IMR-90 (cell line): ENCODE measurements around the gene CSNK2A3. TPM values are rescaled to one million over a fixed set of nuclear protein-coding genes. Genes with fewer than 3 reads are reported as not detected.
A peak's percentile ranks its signal among the peaks of the same experiment; 100 is the strongest.

ENCODE experiments used
- ATAC-seq: fragments of 200-7000 bp; cut with Tn5 transposase; 2 replicates; pipeline ENCODE4 v1.9.1; 2020; ENCODE audit warnings: low read depth, mild to moderate bottlenecking, moderate library complexity
- BruUV-seq: library from RNA; stranded (reverse); fragments of 400-500 nt; replicated peaks from 2 replicates; lab custom pipeline; 2021; lab: Mats Ljungman, UMichigan
- CTCF ChIA-PET: fragments of 300-600 bp; formaldehyde crosslinking; extraction: SDS; loops from one replicate; lab custom pipeline; 2021; ENCODE audit warnings: antibody characterized with exemption; lab: Yijun Ruan, JAX
- POLR2A ChIA-PET: fragments of 300-600 bp; sonication (Branson Sonifier 250); formaldehyde crosslinking; loops from one replicate; lab custom pipeline; 2022; ENCODE audit warnings: antibody characterized with exemption; ENCODE audit not compliant: unreplicated experiment; lab: Charles Lee
- DNase-seq: peaks from one replicate; pipeline ENCODE4 v3.0.0; 2013
- H2AFZ ChIP-seq: replicated peaks from 2 replicates; pipeline ENCODE3; 2013; ENCODE audit warnings: low read length, mild to moderate bottlenecking; ENCODE audit not compliant: poor library complexity
- H2AK5ac ChIP-seq: 2 replicates; pipeline ENCODE4 v1.6.1; 2013; ENCODE audit warnings: low read depth, low read length, inconsistent platforms
- H2AK9ac ChIP-seq: replicated peaks from 2 replicates; pipeline ENCODE3; 2013; ENCODE audit warnings: mild to moderate bottlenecking, low read depth, low read length, moderate library complexity; ENCODE audit not compliant: poor library complexity
- H2BK120ac ChIP-seq: 2 replicates; pipeline ENCODE4 v1.6.1; 2013; ENCODE audit warnings: low read depth, low read length, inconsistent platforms
- H2BK15ac ChIP-seq: 3 replicates; pipeline ENCODE4 v1.6.1; 2013; ENCODE audit warnings: low read depth, low read length, inconsistent platforms
- H2BK20ac ChIP-seq: 2 replicates; pipeline ENCODE4 v1.6.1; 2013; ENCODE audit warnings: low read depth, mild to moderate bottlenecking, inconsistent platforms, low read length, moderate library complexity
- H2BK5ac ChIP-seq: 2 replicates; pipeline ENCODE4 v1.6.1; 2013; ENCODE audit warnings: mild to moderate bottlenecking, low read depth, low read length, inconsistent platforms; ENCODE audit not compliant: poor library complexity, severe bottlenecking
- H3K14ac ChIP-seq: replicated peaks from 2 replicates; pipeline ENCODE4 v1.6.1; 2013; ENCODE audit warnings: low read depth, low read length, inconsistent platforms
- H3K18ac ChIP-seq: 2 replicates; pipeline ENCODE4 v1.6.1; 2013; ENCODE audit warnings: low read depth, low read length, control low read depth
- H3K23ac ChIP-seq: 2 replicates; pipeline ENCODE4 v1.6.1; 2013; ENCODE audit warnings: low read depth, low read length, inconsistent platforms
- H3K27ac ChIP-seq: 2 replicates; pipeline ENCODE4 v1.5.1; 2013; ENCODE audit warnings: mild to moderate bottlenecking, control low read depth, low read length; ENCODE audit not compliant: insufficient read depth
- H3K27me3 ChIP-seq: 2 replicates; pipeline ENCODE4 v1.6.1; 2013; ENCODE audit warnings: low read length; ENCODE audit not compliant: control insufficient read depth, insufficient read depth
- H3K36me3 ChIP-seq: 2 replicates; pipeline ENCODE4 v1.6.1; 2013; ENCODE audit warnings: low read length, mixed read lengths; ENCODE audit not compliant: control insufficient read depth, insufficient read depth
- H3K4ac ChIP-seq: 2 replicates; pipeline ENCODE4 v1.6.1; 2013; ENCODE audit warnings: low read depth, low read length, inconsistent platforms
- H3K4me1 ChIP-seq: 2 replicates; pipeline ENCODE4 v1.6.1; 2013; ENCODE audit warnings: low read length, mixed read lengths; ENCODE audit not compliant: control insufficient read depth, insufficient read depth
- H3K4me2 ChIP-seq: 2 replicates; pipeline ENCODE4 v1.6.1; 2013; ENCODE audit warnings: low read depth, mild to moderate bottlenecking, control low read depth, low read length, moderate library complexity
- H3K4me3 ChIP-seq: 2 replicates; pipeline ENCODE4 v1.5.1; 2013; ENCODE audit warnings: low read depth, mild to moderate bottlenecking, control low read depth, low read length, moderate library complexity; ENCODE audit not compliant: insufficient read depth
- H3K56ac ChIP-seq: 2 replicates; pipeline ENCODE4 v1.6.1; 2013; ENCODE audit warnings: low read length, inconsistent platforms; ENCODE audit not compliant: insufficient read depth; ENCODE audit errors: extremely low read depth
- H3K79me1 ChIP-seq, 2 experiments: 2 replicates each; pipeline ENCODE4 v1.6.1; 2013; ENCODE audit warnings: low read length in 2 of 2, inconsistent platforms in 1 of 2, low read depth in 1 of 2
- H3K9ac ChIP-seq: 2 replicates; pipeline ENCODE4 v1.6.1; 2013; ENCODE audit warnings: low read depth, low read length, control low read depth
- H3K9me1 ChIP-seq: 2 replicates; pipeline ENCODE4 v1.6.1; 2013; ENCODE audit warnings: low read length, inconsistent platforms; ENCODE audit not compliant: insufficient read depth
- H3K9me3 ChIP-seq: 2 replicates; pipeline ENCODE4 v1.6.1; 2013; ENCODE audit warnings: low read length; ENCODE audit not compliant: control insufficient read depth, insufficient read depth
- H4K20me1 ChIP-seq: 2 replicates; pipeline ENCODE4 v1.6.1; 2013; ENCODE audit warnings: low read length, inconsistent platforms; ENCODE audit not compliant: insufficient read depth
- H4K5ac ChIP-seq: 2 replicates; pipeline ENCODE4 v1.6.1; 2013; ENCODE audit warnings: mild to moderate bottlenecking, low read depth, low read length, control low read depth
- H4K8ac ChIP-seq, 2 experiments: 2 replicates each; pipeline ENCODE4 v1.6.1; 2013; ENCODE audit warnings: low read depth in 2 of 2, low read length in 2 of 2, control low read depth in 1 of 2, inconsistent platforms in 1 of 2
- H4K91ac ChIP-seq: 2 replicates; pipeline ENCODE4 v1.6.1; 2013; ENCODE audit warnings: low read depth, low read length, inconsistent platforms; ENCODE audit not compliant: insufficient read depth
- BHLHE40 ChIP-seq: fragments of 150-350 bp; IDR thresholded peaks from 2 replicates; pipeline ENCODE4 v1.6.1; 2016; ENCODE audit warnings: mild to moderate bottlenecking, low read depth, low read length
- CEBPB ChIP-seq: IDR thresholded peaks from 2 replicates; pipeline ENCODE4 v1.6.1; 2012; ENCODE audit warnings: low read depth, low read length, improper control_type of control experiment
- CHD1 ChIP-seq: IDR thresholded peaks from 2 replicates; pipeline ENCODE4 v1.6.1; 2012; ENCODE audit warnings: low read depth, low read length, improper control_type of control experiment
- CTCF ChIP-seq: conservative IDR thresholded peaks from 2 replicates; pipeline ENCODE4 v1.5.1; 2012; ENCODE audit warnings: mild to moderate bottlenecking, low read depth, low read length, improper control_type of control experiment
- ELK1 ChIP-seq: fragments of 150-350 bp; IDR thresholded peaks from 2 replicates; pipeline ENCODE4 v1.6.1; 2016; ENCODE audit warnings: low read depth, mild to moderate bottlenecking, low read length, moderate library complexity, borderline replicate concordance
- FOS ChIP-seq: fragments of 150-350 bp; IDR thresholded peaks from 2 replicates; pipeline ENCODE4 v1.6.1; 2016; ENCODE audit warnings: low read depth, low read length
- MAFK ChIP-seq: IDR thresholded peaks from 2 replicates; pipeline ENCODE4 v1.6.1; 2012; ENCODE audit warnings: low read depth, low read length, improper control_type of control experiment
- MAZ ChIP-seq: IDR thresholded peaks from 2 replicates; pipeline ENCODE4 v1.6.1; 2012; ENCODE audit warnings: low read depth, mild to moderate bottlenecking, low read length, improper control_type of control experiment, moderate library complexity, borderline replicate concordance
- MXI1 ChIP-seq: IDR thresholded peaks from 2 replicates; pipeline ENCODE4 v1.6.1; 2012; ENCODE audit warnings: low read depth, mild to moderate bottlenecking, low read length, moderate library complexity, borderline replicate concordance
- NFE2L2 ChIP-seq: fragments of 150-350 bp; IDR thresholded peaks from 2 replicates; pipeline ENCODE4 v1.6.1; 2016; ENCODE audit warnings: low read depth, mild to moderate bottlenecking, low read length
- POLR2A ChIP-seq: IDR thresholded peaks from 2 replicates; pipeline ENCODE4 v1.6.1; 2012; ENCODE audit warnings: mild to moderate bottlenecking, low read depth, low read length
- RAD21 ChIP-seq: IDR thresholded peaks from 2 replicates; pipeline ENCODE4 v1.6.1; 2012; ENCODE audit warnings: low read length, improper control_type of control experiment
- RCOR1 ChIP-seq: IDR thresholded peaks from 2 replicates; pipeline ENCODE4 v1.6.1; 2012; ENCODE audit warnings: mild to moderate bottlenecking, low read length, improper control_type of control experiment; ENCODE audit not compliant: insufficient replicate concordance
- RFX5 ChIP-seq: IDR thresholded peaks from 2 replicates; pipeline ENCODE4 v1.8.0; 2012; ENCODE audit warnings: low read depth, mild to moderate bottlenecking, low read length, moderate library complexity
- SMC3 ChIP-seq: fragments of 150-350 bp; IDR thresholded peaks from 2 replicates; pipeline ENCODE4 v1.6.1; 2016; ENCODE audit warnings: low read depth, mild to moderate bottlenecking, antibody characterized with exemption, low read length, moderate library complexity
- USF2 ChIP-seq: fragments of 150-350 bp; IDR thresholded peaks from 2 replicates; pipeline ENCODE4 v1.6.1; 2017; ENCODE audit warnings: mild to moderate bottlenecking, antibody characterized with exemption, low read length, low read depth
- WGBS, 2 experiments: methylation state at CpG; one replicate each; pipeline versions ENCODE4 v1.1.5 to v1.1.7; 2013; ENCODE audit warnings: missing lambda C conversion rate in 2 of 2; ENCODE audit not compliant: insufficient read length in 1 of 2; ENCODE audit errors: extremely low coverage in 2 of 2; 5-methylcytosine and 5-hydroxymethylcytosine counted together
- dilution Hi-C: fragments of 300-500 bp; cut with HindIII; formaldehyde crosslinking; loops from one replicate; pipeline ENCODE4 v1.14.3; 2018; ENCODE audit warnings: low sequenced_read_pairs; ENCODE audit not compliant: unreplicated experiment
- in situ Hi-C: fragments of 300-500 bp; cut with MboI; formaldehyde crosslinking; loops from 3 replicates; pipeline ENCODE4 v1.14.3; 2019; ENCODE audit warnings: low sequenced_read_pairs, inconsistent platforms, mixed read lengths
- intact Hi-C: fragments of 100-400 bp; cut with micrococcal nuclease; formaldehyde crosslinking; loops from 2 replicates; pipeline ENCODE4 v1.10.0; 2022
- polyA plus RNA-seq, 3 experiments: library from polyadenylated mRNA; depleted of rRNA; stranded (reverse); fragments of >200 nt; gene quantifications; 2 replicates each; pipeline ENCODE4 v1.2.3, GENCODE V29; 2012; ENCODE audit warnings: low replicate concordance in 1 of 3
- total RNA-seq: library from RNA; depleted of rRNA; stranded (reverse); fragments of >200 nt; gene quantifications from 2 replicates; pipeline ENCODE4 v1.2.3, GENCODE V29; 2012

CSNK2A3 gene
- total and polyA plus RNA-seq, 2 of the 4 experiments (the other 2 are of a cell fraction) = 1.2 to 3.2 TPM

GRCh38 chr11:11306855-11307254 lies 46.2 kb downstream of the CSNK2A3 start:
- in situ Hi-C loops (no loop called here), intact Hi-C loops (no loop called here)
- CTCF ChIA-PET = interaction anchor here (0.7 kb wide), 1 partner anchor 33 kb away, joined by 3 read pairs; no protein-coding TSS in a partner anchor

More at GRCh38 chr11:11306855-11307254, 46.2 kb downstream of the CSNK2A3 start:
- peaks cover 8% of the 10 kb centered on the region for H3K27me3 ChIP-seq
- WGBS, 2 experiments = no CpG with 5 or more reads among the region's 2 CpGs
- H4K5ac ChIP-seq = no peak overlapping the region
- no peaks in the 10 kb centered on the region for H3K9me1 ChIP-seq
- no peak overlapping the region for H2BK15ac ChIP-seq
- ATAC-seq = 0 out of 2 replicates have a peak, but pooled peaks have one; percentile 51
- no peak overlapping the region for H3K56ac ChIP-seq
- POLR2A ChIA-PET = no interaction called here
- no peak overlapping the region for H4K8ac ChIP-seq
- TF ChIP-seq RFX5 (no peak), USF2 (no peak), MXI1 (no peak), CHD1 (no peak), BHLHE40 (no peak), RAD21 (no peak), CTCF (no peak), CEBPB (no peak), MAZ (no peak), ELK1 (no peak), SMC3 (no peak), FOS (no peak), RCOR1 (no peak), MAFK (no peak), NFE2L2 (no peak), POLR2A (no peak)
- H2BK120ac ChIP-seq = no peak overlapping the region
- no peaks in the 10 kb centered on the region for H4K20me1 ChIP-seq
- peak overlapping the region; percentile 66 for H2AFZ ChIP-seq
- H3K79me1 ChIP-seq = no peaks in the 10 kb centered on the region
- no peak overlapping the region for H3K4me2 ChIP-seq
- H2AK9ac ChIP-seq = no peak overlapping the region
- H3K18ac ChIP-seq = no peak overlapping the region
- H3K4ac ChIP-seq = no peak overlapping the region
- H4K91ac ChIP-seq = no peak overlapping the region
- peak; percentile 37 for DNase-seq
- no peak overlapping the region for H2AK5ac ChIP-seq
- no peak overlapping the region for H3K4me3 ChIP-seq
- no peak overlapping the region for H2BK20ac ChIP-seq
- H3K14ac ChIP-seq = no peak overlapping the region
- no TSS peak for BruUV-seq
- H3K9me3 ChIP-seq = no peaks in the 10 kb centered on the region
- H3K23ac ChIP-seq = no peak overlapping the region
- no peaks in the 10 kb centered on the region for H3K4me1 ChIP-seq
- H3K9ac ChIP-seq = no peak overlapping the region
- H3K27ac ChIP-seq = no peak overlapping the region
- no peaks in the 10 kb centered on the region for H3K36me3 ChIP-seq
- no peak overlapping the region for H2BK5ac ChIP-seq
- dilution Hi-C loops = no loop called here
